Natural killer cell (primary cell): ENCODE data around the gene KLHL8. TPM values are rescaled to one million over a fixed set of nuclear protein-coding genes. Genes with fewer than 3 reads are reported as not detected.

Experiments used
- ATAC-seq, 3 donors: fragments of 150-1000 bp in 2 of 3; fragments of 200-7000 bp in 1 of 3; cut with Tn5 transposase; 1 replicate in 1 of 3; 2 replicates in 2 of 3; pipeline ENCODE4 v1.10.0; 2021; ENCODE audit warnings: mild to moderate bottlenecking in 2 of 3, moderate library complexity in 2 of 3
- DNase-seq, 2 donors: peaks; one replicate each; pipeline versions ENCODE4 v3.0.0 to v3.0.0-alpha.2; 2013 to 2021; ENCODE audit warnings: mixed read lengths in 1 of 2
- H3K27ac ChIP-seq: one replicate; pipeline ENCODE4 v1.5.1; 2013; ENCODE audit warnings: mild to moderate bottlenecking, low read length
- H3K27me3 ChIP-seq: one replicate; pipeline ENCODE4 v1.6.1; 2013; ENCODE audit warnings: low read length; ENCODE audit not compliant: control insufficient read depth, insufficient read depth
- H3K36me3 ChIP-seq: one replicate; pipeline ENCODE4 v1.6.1; 2013; ENCODE audit warnings: low read length; ENCODE audit not compliant: control insufficient read depth, insufficient read depth
- H3K4me1 ChIP-seq: one replicate; pipeline ENCODE4 v1.6.1; 2013; ENCODE audit warnings: low read length; ENCODE audit not compliant: control insufficient read depth, insufficient read depth
- H3K4me3 ChIP-seq: one replicate; pipeline ENCODE4 v1.5.1; 2013; ENCODE audit warnings: low read length
- H3K9me3 ChIP-seq: one replicate; pipeline ENCODE4 v1.6.1; 2013; ENCODE audit warnings: low read length; ENCODE audit not compliant: control insufficient read depth, insufficient read depth
- H3K27ac Mint-ChIP-seq, 2 donors: one replicate each; pipeline ENCODE4 v1.8.0; 2022; ENCODE audit warnings: mild to moderate bottlenecking in 2 of 2, mixed read lengths in 2 of 2, moderate library complexity in 1 of 2
- H3K27me3 Mint-ChIP-seq, 2 donors: one replicate each; pipeline ENCODE4 v1.8.0; 2022; ENCODE audit warnings: low read depth in 2 of 2, mixed read lengths in 2 of 2
- H3K36me3 Mint-ChIP-seq: one replicate; pipeline ENCODE4 v1.8.0; 2022; ENCODE audit warnings: mixed read lengths
- H3K4me1 Mint-ChIP-seq, 2 donors: one replicate each; pipeline ENCODE4 v1.8.0; 2022; ENCODE audit warnings: mixed read lengths in 2 of 2
- H3K4me3 Mint-ChIP-seq: one replicate; pipeline ENCODE4 v1.8.0; 2022; ENCODE audit warnings: mild to moderate bottlenecking, moderate library complexity, mixed read lengths
- H3K9me3 Mint-ChIP-seq, 2 donors: one replicate each; pipeline ENCODE4 v1.8.0; 2022; ENCODE audit warnings: mixed read lengths in 2 of 2
- WGBS: methylation state at CpG from one replicate; pipeline ENCODE4 v1.1.7; 2013; ENCODE audit warnings: missing lambda C conversion rate; ENCODE audit not compliant: insufficient coverage; 5-methylcytosine and 5-hydroxymethylcytosine counted together
- intact Hi-C: fragments of 100-400 bp; cut with micrococcal nuclease; formaldehyde crosslinking; loops from one replicate; pipeline ENCODE4 v1.14.2; 2022
- total RNA-seq, 4 donors: library from RNA; stranded (reverse); fragments of 120-200 nt in 1 of 4; gene quantifications; one replicate each; pipeline versions ENCODE4 v1.2.3 to v1.2.4, GENCODE V29; 2013 to 2022
- TF ChIP-seq, protein P1 (sequence below): fragments of 200-600 bp; IDR thresholded peaks from one replicate; pipeline ENCODE4 v1.8.0; 2022; ENCODE audit warnings: antibody characterized with exemption

Gene KLHL8
- total RNA-seq, 3 donors from 2014 or later (not counting 1 experiment from before 2014, with no cell fraction given) = 8.3 to 11.2 (median 9.1) TPM

DNA sequence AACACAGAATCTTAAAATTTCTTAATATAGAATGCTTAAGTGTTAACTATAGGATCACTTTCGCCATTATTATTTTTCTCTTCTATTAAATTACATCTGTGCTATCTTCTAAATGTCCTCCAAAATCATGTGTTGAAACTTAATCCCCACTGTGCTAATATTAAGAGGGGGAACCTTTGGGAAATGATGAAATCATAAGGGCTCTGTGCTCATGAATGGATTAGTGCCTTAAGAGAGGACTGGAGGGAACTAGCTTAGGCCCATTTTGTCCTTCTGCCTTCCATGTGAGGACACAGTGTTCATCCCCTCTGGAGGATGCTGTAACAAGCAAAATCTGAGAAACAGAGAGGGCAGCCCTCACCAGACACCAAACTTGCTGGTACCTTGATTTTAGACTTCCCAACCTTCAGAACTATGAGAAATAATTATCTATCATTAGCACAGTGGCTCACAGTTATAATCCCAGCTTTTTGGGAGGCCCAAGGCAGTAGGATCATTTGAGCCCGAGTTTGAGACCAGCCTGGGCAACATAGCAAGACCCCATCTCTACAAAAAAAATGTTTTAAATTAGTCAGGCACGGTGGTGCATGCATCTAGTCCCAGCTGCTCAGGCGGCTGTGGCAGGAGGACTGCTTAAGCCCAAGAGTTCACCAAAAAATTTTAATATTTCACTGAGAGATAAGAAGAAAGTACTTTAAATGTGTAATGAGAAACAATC is 26.3 kb downstream of the KLHL8 start:
- no peaks in the 10 kb centered on the region for H3K36me3 ChIP-seq
- H3K27ac Mint-ChIP-seq = no peak overlapping the region

DNA sequence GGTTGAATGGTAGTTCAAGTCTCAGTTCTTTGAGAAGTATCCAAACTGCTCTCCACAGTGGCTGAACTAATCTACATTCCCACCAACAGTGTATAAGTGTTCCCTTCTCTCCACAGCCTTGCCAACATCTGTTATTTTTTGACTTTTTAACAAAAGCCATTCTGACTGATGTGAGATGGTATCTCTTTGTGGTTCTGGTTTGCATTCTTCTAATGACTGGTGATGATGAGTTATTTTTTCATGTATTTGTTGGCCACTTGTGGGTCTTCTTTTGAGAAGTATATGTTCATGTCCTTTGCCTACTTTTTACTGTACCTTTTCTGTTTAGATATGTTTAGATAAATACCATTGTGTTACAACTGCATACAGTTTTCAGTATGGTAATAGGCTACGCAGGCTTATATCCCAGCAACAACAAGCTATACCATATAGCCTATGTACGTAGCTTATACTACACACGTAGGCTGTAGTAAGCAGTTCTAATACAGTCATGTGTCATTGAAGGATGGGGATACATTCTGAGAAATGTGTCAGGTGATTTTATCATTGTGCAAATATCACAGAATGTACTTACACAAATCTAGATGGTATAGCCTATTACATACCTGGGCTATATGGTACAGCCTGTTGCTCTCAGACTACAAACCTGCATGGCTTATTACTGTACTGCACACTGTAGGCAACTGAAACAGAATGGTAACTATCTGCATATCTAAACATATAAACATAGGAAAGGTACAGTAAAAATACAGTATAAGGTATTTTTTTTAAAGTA is 28.1 kb downstream of the KLHL8 start:
- no peaks in the 10 kb centered on the region for H3K9me3 Mint-ChIP-seq

More for the DNA sequence above, 26.3 kb downstream of the KLHL8 start:
- no peaks in the 10 kb centered on the region for H3K27me3 ChIP-seq
- Mint-ChIP-seq H3K27me3 (no peaks in the 10 kb centered on the region), H3K4me3 (no peak overlapping the region), H3K36me3 (no peaks in the 10 kb centered on the region), H3K9me3 (no peaks in the 10 kb centered on the region), H3K4me1 (peaks cover 10 to 17% of the 10 kb centered on the region in 2 donors)
- no peak overlapping the region for H3K27ac ChIP-seq
- DNase-seq (no peak), ATAC-seq (no peak)
- 91% methylated on average over 2 of the region's 4 CpGs for WGBS
- no peak overlapping the region for H3K4me3 ChIP-seq
- no peaks in the 10 kb centered on the region for H3K4me1 ChIP-seq
- no peaks in the 10 kb centered on the region for H3K9me3 ChIP-seq
- TF ChIP-seq, protein P1, sequence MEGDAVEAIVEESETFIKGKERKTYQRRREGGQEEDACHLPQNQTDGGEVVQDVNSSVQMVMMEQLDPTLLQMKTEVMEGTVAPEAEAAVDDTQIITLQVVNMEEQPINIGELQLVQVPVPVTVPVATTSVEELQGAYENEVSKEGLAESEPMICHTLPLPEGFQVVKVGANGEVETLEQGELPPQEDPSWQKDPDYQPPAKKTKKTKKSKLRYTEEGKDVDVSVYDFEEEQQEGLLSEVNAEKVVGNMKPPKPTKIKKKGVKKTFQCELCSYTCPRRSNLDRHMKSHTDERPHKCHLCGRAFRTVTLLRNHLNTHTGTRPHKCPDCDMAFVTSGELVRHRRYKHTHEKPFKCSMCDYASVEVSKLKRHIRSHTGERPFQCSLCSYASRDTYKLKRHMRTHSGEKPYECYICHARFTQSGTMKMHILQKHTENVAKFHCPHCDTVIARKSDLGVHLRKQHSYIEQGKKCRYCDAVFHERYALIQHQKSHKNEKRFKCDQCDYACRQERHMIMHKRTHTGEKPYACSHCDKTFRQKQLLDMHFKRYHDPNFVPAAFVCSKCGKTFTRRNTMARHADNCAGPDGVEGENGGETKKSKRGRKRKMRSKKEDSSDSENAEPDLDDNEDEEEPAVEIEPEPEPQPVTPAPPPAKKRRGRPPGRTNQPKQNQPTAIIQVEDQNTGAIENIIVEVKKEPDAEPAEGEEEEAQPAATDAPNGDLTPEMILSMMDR = no peak
- intact Hi-C loops = no loop called here

DNA sequence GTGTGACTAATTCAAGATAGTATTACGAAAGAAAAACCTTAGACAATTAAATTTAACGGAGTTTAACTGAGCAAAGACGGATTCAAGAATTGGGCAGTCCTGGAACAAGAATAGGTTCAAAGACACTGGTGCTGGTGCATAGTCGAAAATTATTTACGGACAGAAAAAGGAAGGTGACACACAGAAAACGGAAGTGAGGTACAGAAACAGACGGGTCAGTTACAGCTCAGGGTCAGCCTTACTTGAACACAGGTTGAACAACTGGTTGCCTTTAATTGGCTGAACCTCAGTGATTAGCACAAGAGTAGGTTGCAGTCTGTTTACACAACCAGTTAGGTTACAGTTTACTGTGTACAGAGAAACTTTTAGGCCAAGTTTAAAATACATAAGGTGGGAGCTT is 31.5 kb downstream of the KLHL8 start:
- Histone ChIP-seq H3K4me1 (no peaks in the 10 kb centered on the region), H3K27me3 (no peaks in the 10 kb centered on the region), H3K9me3 (no peaks in the 10 kb centered on the region), H3K4me3 (no peak overlapping the region), H3K27ac (no peak overlapping the region), H3K36me3 (no peaks in the 10 kb centered on the region)
- no peak overlapping the region for H3K4me3 Mint-ChIP-seq
- intact Hi-C loops = no loop called here
- TF ChIP-seq, protein P1 = no peak
- DNase-seq = no peak
- H3K27me3 Mint-ChIP-seq = no peaks in the 10 kb centered on the region
- H3K36me3 Mint-ChIP-seq = no peaks in the 10 kb centered on the region
- 97% methylated on average over 7 of the region's 7 CpGs for WGBS
- H3K27ac Mint-ChIP-seq = no peak overlapping the region
- no peak for ATAC-seq
- H3K4me1 Mint-ChIP-seq = no peaks in the 10 kb centered on the region
- no peaks in the 10 kb centered on the region for H3K9me3 Mint-ChIP-seq

More for the DNA sequence above, 28.1 kb downstream of the KLHL8 start:
- TF ChIP-seq, protein P1 = no peak
- Mint-ChIP-seq H3K27me3 (no peaks in the 10 kb centered on the region), H3K36me3 (no peaks in the 10 kb centered on the region), H3K27ac (no peak overlapping the region), H3K4me3 (no peak overlapping the region), H3K4me1 (peaks cover 0 to 5% of the 10 kb centered on the region in 2 donors)
- 100% methylated on average over 1 of the region's 3 CpGs for WGBS
- H3K4me1 ChIP-seq = no peaks in the 10 kb centered on the region
- H3K4me3 ChIP-seq = no peak overlapping the region
- H3K27me3 ChIP-seq = no peaks in the 10 kb centered on the region
- no peaks in the 10 kb centered on the region for H3K9me3 ChIP-seq
- no peak overlapping the region for H3K27ac ChIP-seq
- intact Hi-C loops = no loop called here
- ATAC-seq = no peak
- DNase-seq = no peak
- H3K36me3 ChIP-seq = no peaks in the 10 kb centered on the region
